Measurements from ENCODE around the gene CDKN1B.

DNA sequence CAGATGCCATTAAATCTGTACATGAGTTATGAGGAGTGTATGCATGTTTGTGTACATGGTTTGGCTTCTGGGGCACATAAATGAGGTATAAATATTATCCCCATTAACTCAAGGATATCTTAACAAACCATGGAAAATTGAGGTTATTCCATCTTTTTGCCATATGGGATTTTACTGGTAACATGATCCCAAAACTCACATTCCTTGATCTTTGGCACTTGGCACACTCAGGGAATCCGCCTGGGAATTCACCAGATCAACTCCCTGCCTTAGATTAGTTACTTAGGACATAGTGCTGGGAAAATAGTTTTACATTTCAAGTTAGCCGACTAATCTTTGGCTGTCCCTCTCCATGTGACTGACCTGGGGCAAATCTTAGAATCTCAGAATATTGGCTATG lies 16.9 kb downstream of the CDKN1B start:
- TF ChIP-seq YY1 (IDR thresholded peaks at IDR 0.05; ENCODE audit: insufficient read depth, insufficient read length), result no peak
- no peak for TF ChIP-seq SUZ12 (IDR thresholded peaks at IDR 0.05; ENCODE audit: extremely low read depth, insufficient read depth, insufficient read length)
- no peak for TF ChIP-seq ZNF274 (IDR thresholded peaks at IDR 0.05; ENCODE audit: low read depth, low read length)

Measured in NT2/D1 (cell line).